GM10266 (cell line): ENCODE data around the gene CDH7.

Experiments
- DNase-seq: peaks from one replicate; pipeline ENCODE4 v3.0.0; 2012; ENCODE audit errors: extremely low spot score
- TF ChIP-seq, protein P1 (sequence below): IDR thresholded peaks from 2 replicates; pipeline ENCODE4 v1.5.1; 2012; ENCODE audit warnings: mild to moderate bottlenecking, low read depth; ENCODE audit not compliant: control insufficient read depth, insufficient read depth; ENCODE audit errors: missing control alignments

CDH7 gene

GRCh38 chr18:65808759-65809158 is 57.9 kb downstream of the CDH7 start:
- TF ChIP-seq, protein P1, sequence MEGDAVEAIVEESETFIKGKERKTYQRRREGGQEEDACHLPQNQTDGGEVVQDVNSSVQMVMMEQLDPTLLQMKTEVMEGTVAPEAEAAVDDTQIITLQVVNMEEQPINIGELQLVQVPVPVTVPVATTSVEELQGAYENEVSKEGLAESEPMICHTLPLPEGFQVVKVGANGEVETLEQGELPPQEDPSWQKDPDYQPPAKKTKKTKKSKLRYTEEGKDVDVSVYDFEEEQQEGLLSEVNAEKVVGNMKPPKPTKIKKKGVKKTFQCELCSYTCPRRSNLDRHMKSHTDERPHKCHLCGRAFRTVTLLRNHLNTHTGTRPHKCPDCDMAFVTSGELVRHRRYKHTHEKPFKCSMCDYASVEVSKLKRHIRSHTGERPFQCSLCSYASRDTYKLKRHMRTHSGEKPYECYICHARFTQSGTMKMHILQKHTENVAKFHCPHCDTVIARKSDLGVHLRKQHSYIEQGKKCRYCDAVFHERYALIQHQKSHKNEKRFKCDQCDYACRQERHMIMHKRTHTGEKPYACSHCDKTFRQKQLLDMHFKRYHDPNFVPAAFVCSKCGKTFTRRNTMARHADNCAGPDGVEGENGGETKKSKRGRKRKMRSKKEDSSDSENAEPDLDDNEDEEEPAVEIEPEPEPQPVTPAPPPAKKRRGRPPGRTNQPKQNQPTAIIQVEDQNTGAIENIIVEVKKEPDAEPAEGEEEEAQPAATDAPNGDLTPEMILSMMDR: no peak
- no peak for DNase-seq

DNA sequence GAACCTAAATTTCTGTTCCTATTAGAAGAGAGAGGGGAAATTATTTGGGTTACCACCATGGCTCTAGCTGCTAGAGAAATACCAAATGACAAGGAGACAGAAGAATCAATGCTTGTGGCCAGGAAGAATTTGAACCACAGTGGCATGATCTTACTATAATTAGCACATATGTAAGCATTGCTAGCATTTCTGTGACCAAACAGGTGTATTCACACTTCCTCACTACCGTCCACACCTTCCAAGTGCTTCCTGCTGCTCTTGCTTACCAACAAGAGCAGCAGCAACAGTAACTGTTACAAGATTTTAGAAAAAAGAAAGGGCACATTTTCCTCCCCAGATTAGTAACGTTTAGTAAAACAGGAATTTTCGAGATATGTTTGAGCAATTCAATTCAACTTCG is 60.5 kb downstream of the CDH7 start:
- DNase-seq: no peak
- TF ChIP-seq, protein P1: no peak

GRCh38 chr18:65815506-65815905 is 64.7 kb downstream of the CDH7 start:
- TF ChIP-seq, protein P1: no peak
- DNase-seq: no peak

- no peak for DNase-seq
- TF ChIP-seq, protein P1: no peak
Observed at GRCh38 chr18:65817178-65817577, 66.4 kb downstream of the CDH7 start.

- DNase-seq: no peak
- TF ChIP-seq, protein P1: no peak
Observed at GRCh38 chr18:65821911-65822310, 71.1 kb downstream of the CDH7 start.

- no peak for DNase-seq
- TF ChIP-seq, protein P1: no peak
Observed at GRCh38 chr18:65822826-65823225, 72.0 kb downstream of the CDH7 start.

GRCh38 chr18:65827444-65827843 is 76.6 kb downstream of the CDH7 start:
- DNase-seq: no peak

More at GRCh38 chr18:65827444-65827843, 76.6 kb downstream of the CDH7 start:
- TF ChIP-seq, protein P1: no peak
